NCI-H1048 (cell line): ENCODE data around the gene PTPN23.

Source experiments
- DNase-seq: peaks from one replicate; lab custom pipeline; 2025; lab: John Stamatoyannopoulos, UW

PTPN23 gene

DNA sequence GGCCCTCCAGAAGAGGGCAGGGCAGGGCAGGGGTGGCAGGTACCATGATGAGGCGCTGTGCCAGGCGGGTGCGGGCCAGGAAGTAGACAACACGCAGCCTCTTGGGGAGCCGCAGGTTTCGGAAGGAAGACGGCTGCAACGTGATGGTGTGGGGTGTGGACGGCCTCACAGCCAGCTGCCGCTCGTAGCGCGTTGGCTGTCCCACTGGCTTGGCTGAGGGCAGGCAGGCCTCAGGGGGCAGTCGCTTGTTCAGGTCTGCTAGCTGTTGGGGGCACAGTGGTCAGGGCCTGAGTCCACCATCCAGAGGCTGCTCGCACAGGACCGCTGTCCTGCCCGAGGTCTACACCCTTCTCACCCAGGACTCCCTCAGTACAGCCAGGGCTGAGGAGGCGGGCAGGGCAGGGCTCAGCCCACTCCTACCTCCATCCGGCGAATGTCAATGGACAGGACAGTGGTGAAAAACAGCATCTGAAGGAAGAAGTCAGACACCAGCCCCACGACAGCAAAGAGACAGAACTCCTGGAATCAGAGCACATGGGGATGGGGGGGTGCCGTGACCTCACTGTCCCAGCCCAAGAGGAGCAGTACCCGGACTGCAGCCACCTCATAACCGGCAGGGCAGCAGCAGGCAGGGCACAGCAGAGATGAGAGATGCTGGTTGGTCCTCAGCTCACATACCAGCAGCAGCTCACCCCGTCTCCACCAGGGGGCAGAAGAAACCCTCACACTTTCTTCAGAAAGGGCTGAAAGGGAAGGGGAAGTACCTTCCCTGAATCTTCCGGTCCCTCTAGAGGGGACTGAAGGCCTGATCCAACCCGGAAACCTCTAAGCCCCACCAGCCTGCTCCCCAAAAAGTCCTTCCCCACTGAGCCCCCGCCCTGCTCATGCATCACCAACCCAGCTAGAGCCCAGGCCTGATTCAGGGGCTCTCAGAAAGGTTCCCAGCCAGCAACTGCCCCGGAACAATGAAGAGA lies 40.0 kb downstream of the PTPN23 start:
- DNase-seq: peak; percentile 65

DNA sequence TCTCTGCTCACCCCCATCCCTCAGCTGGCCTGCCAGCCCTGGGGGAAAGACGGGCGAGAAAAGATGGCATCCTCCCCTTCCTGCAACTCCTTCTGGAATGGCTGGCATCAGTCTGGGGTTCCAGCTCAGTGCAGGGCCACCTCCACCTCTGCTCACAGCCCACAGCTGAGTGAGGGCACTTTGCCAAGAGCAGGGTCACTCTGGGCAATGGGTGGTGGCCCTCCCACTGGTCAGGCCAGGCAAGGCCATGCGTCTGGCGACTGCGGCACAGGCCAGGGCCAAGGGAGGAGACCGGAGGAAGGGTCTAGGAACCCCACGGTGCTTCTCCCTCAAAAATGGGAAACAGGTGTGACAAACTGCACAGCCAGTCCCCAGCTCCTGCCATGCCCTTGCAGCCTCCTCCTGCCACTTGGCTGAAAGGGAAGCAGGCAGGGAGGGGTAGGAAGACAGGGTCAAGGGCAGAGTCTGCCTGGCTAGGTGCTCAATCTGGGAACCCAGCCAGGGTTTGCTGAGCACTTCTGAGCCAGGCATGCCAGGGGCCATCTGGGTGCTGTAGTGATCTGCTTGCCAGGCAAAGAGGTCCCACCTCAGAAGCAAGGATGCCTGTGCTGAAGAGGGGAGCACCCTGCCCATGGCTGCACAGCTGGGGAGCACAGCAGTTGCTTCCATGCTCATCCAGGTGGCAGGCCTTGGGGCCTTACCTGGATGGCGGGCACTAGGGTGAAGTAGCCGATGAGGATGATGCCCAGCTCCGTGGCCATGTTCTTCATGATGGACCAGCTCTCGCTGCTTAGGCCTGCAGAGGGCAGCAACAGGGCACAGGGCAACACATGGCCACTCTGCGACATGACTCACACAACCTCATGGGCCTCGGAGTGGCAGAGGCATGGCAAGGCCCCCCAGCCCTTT lies 41.2 kb downstream of the PTPN23 start:
- DNase-seq: no peak

DNA sequence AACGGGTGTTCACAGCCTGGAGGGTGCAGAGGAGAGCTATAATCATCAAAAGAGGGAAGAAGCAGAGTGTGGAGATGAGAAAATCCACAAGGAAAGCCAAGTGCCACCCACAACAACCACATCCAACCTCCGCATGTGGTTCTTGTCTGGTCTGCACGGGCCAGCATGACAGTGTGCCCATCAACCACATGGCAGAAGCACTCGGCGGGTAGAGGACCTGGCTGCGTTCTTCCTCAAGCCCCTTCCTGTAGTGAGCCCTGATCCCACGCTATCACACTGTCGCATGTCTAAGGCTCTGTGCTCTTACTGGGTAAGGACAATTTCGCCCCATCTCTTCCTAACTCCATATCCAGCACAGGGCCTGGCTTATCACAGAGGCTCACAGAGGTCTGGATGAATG lies 41.9 kb downstream of the PTPN23 start:
- no peak for DNase-seq

DNA sequence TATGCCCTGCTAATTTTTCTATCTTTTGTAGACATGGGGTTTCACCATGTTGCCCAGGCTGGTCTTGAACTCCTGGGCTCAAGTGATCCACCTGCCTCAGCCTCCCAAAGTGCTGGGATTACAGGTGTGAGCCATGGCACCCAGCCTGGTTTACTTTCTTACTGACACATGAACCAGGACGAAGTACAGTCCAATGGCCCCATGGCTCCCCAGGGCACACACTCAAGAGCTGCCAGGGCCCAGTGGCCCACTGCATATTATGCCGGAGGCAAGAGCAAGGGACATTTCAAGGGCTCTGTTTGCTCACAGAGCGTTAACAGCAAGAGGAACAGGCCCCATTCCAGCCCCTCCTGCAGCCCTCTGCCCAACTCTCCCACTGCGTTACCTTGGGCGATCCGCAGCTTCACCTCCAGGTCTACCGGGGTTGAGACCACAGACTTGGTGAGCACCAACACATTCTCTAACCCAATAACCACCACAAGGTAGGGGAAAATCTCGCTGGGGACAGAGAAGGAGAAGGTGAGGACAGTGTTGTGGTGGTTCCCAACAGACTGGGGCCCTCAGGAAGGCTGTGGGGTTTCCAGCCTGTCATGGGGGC lies 42.8 kb downstream of the PTPN23 start:
- DNase-seq: no peak

DNA sequence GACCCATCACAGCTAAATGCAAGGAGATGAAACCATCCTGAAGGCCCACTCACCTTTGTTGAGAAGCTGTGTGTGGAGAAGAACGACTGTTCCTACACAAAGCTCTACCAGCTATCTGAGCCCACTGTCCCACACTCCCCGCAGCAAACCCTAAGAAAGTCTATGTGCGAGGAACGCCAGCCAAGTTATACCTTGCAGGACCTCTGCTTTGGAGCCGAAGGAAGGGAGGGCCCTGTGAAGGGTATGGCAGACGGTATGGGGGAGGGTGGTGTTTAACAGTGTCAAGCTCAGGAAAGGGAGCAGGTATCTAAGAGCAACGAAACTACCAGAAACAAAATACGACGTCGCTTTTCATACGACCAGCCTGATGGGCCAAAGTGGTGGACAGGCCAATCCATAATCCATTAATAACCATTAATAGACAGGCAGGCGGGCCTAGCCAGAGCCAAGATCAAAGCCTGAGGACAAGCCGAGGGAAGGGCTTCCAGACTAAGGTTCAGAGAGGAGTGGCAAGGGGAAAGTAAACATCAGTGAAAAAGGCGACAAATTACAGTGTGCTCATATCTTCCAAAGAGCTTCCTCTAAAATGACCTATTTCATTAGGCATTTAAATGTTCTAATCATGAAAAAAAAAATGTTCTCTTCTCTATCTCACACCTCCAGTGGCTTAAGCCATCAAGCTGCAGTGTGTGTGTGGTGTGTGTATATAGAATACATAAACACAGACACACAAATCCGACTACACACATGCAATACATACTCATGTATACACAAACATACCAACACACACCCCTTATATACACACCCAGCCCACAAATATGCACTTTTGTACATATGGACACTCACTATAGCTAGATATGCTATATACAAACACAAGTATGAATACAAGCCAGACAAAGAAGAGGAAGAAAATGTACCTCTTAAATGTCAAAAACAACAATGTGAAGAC lies 43.9 kb downstream of the PTPN23 start:
- DNase-seq: no peak

DNA sequence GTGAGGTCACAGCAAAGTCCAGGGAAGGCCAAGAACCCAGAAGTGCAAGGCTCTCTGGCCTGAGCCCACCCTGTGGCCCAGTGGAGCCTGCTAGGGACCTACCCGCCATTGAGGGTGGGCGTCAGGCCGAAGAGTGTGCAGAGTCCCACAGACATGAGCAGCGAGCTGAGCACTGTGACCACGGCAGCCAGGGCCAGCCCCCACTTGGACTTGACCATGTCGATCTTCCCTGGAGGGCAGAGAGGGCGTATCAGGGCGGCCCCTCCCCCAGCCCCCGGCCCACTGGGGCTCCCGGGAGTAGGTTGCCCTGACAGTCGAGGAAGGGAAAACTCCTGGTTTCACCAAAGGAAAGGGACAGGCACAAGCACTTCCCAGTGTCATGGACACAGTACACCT lies 44.6 kb downstream of the PTPN23 start:
- no peak for DNase-seq

DNA sequence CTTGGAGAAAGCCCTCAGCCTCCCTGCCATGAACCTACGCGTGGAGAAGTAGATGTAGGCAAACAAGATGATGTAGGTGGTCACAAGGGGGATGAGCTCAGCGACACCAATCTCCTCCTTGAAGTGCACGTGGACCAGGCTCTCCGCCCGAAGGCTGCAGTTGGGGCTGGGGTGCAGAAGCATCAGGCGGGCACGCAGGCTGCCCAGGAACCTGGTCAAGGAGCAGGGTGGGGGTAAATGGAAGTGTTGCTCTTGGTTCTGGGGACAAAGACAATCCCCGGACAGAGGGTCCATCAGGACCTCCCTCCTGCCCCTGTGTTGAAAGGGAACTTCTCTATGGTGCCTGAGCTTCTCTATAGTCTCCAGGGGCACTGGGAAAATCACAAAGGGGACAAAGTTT lies 45.1 kb downstream of the PTPN23 start:
- DNase-seq: no peak

DNA sequence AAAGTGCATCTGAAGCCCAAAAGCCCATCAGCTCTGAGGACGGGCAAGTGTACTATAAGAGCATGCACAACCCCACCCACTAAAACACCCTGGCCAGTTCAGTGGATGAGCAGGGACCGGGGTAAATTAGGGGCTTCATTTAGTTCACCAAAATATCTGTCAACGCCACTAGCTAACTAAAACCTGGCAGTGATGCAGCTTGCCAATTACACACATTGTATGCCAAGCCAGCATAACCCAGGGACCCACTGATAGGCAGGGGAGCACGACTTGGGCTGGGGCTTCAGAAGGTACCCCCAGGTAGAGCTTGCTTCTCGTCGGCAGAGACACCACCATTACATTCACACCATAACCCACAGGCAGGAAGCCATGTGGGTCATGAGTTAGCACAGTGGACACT lies 47.0 kb downstream of the PTPN23 start:
- no peak for DNase-seq

DNA sequence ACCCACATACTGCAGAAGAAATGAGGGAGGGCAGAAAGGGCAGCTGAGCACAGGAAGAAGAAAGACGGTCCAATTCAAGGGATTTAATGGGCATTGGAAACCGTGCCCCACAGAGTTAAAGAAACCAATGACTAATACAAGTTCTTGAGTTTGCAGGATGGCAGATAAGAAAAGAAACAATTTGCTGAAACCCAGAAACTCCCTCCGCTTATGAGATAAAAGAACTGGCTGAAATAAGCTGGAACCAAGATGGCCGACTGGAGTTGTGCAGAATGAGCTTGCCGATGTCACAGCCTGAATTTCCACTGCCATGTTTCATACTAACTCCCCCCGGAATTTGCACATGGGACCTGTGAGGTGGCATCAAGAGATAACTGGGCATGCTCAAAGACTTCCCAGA lies 47.8 kb downstream of the PTPN23 start:
- DNase-seq: no peak

DNA sequence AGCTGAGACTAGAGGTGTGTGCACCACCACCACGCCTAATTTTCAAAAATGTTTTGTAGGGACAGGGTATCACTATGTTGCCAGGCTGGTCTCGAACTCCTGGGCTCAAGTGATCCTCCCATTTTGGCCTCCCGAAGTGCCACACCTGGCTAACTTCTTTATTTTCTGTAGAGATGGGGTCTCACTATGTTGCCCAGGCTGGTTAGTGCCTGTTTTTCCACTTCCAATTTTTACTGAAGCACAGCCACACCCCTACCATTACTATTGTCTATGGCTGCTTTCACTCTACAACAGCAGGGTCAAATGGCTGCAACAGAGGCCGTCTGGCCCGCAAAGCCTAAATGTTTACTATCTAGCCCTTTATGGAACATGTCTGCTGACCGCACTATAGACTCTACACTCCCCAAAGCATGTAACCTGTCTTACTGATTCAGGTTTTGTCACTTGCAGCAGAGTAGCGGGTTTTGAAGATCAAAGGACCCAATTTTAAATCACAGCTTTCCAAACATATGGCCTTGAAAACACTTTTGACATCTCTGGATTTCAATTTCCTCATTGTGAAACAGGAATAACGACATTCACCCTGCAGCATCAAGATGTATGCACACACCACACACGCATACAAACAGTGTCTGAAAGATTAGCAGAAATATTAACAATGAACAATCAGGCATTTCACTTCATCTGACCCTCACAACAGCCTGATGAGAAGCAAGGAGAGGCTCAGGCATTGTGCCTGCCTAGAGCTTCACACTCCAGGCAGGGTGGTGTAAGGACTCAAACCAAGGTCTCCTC lies 48.9 kb downstream of the PTPN23 start:
- DNase-seq: no peak

DNA sequence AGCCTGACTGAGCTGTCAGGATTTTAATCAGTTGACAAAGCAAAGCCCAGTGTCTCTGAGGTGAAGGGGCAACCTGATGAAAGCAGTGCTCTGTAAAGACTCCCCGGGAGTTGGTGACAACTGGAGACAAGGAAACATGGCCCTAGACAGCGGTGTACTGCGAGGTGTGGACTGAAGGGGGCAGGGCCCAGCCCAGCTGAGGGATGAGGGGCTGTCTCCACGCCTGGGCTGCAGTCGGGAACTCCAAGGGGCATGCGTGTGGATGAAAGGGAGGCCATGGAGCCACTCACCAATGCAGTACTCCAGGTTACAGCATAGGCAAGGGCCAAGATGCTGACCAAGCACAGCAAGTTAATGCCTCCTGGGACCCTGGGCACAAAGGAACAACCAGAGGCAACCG lies 49.8 kb downstream of the PTPN23 start:
- DNase-seq: no peak

DNA sequence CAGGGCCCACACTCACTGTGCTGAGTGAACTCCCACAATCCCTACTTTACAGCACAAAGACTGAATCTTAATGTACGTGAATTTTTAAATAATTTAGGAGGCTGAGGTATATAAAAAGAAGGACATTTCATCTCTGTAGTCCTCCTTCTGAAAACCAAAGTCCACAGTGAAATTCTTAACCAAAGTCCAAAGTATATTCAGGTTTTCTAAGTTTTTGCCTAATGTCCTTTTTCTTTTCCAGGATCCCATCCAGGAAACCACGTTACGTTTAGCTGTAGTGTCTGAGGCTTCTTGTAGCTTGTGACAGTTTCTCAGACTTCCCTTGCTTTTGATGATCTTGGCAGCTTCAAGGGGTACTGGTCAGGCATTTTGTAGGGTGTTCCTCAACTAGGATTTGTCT lies 50.4 kb downstream of the PTPN23 start:
- DNase-seq: no peak

DNA sequence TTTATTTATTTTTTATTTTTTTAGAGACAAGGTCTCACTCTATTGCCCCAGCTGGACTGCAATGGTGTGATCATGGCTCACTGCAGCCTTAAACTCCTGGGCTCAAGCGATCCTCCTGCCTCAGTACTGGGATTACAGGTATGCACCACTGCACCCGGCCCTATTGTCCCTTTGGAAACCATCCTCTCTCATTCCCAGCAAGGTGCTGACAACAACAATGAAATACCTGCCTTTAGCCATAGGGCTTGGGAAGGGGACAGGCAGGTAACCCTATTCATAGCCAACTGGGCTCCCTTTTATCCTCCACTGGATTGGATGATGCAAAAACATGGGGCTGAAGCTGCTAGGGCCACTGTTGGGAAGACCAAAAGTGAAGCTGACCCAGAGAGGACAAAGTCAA lies 51.9 kb downstream of the PTPN23 start:
- no peak for DNase-seq

DNA sequence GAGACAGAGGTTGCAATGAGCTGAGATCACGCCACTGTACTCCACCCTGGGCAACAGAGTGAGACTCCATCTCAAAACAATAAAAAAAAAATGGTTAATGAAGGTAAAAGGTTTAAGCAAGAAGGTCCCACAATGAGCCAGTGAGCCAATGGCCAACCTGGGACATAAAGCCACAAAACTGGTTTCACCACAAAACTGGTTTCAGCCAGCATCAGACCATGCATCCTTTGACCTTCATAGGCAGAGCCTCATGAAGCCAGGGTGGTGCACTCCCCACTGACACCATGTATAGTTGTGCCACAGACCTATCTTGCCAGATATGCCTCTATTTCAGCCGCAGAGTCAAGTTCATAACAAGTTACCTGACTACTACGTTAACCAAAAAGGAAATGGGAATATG lies 53.0 kb downstream of the PTPN23 start:
- no peak for DNase-seq

DNA sequence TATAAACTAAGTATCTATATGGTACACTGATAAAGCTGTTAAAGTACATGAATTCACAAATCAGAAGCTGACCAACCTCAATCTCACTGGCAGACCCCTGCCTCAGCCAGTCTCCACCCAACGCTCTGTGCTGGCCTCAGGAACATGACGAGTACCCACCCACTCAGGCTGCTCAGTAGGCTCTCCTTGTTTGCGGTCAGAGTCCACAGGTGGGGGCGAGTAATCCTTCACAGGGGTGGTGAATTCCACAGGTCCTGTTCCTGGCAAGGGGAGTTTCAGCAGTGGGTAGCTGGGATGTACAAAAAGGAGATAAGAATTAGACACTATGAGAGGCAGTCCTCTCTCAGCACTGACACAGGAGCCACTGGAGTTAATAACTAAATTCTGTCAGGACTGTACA lies 54.0 kb downstream of the PTPN23 start:
- DNase-seq: no peak

DNA sequence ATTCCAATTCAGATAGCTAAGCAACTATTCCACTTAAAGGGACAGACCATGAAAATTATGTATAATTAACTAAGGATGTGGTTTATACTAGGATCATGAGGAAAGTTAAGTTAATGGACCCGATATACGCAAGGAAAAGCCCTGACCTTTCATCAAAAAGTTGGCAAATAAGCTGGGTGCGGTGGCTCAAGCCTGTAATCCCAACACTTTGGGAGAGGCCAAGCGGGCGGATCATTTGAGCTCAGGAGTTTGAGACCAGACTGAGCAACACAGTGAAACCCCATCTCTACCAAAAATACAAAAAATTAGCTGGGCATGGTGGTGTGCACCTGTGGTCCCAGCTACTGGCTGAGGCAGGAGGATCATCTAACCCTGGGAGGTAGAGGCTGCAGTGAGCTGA lies 55.4 kb downstream of the PTPN23 start:
- DNase-seq: no peak

DNA sequence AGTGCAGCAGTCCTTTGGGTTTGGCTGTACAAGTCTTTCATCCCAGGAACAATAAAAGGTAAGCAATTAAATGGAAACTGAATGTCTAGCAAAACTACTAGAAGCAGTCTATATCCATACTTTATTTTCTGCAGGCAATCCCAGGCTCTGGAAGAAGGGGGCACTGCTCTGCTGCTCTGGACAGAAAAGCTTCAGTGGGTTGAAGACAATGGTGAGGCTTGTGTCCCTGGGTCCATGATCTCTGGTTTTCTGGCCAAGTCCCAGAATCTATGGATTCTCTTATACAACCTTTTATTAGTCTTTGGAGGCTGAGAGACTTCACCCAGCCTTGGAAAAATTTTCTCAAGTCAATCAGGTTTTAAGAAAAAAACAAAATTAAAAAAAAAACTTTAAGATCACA lies 59.3 kb downstream of the PTPN23 start:
- DNase-seq: no peak

DNA sequence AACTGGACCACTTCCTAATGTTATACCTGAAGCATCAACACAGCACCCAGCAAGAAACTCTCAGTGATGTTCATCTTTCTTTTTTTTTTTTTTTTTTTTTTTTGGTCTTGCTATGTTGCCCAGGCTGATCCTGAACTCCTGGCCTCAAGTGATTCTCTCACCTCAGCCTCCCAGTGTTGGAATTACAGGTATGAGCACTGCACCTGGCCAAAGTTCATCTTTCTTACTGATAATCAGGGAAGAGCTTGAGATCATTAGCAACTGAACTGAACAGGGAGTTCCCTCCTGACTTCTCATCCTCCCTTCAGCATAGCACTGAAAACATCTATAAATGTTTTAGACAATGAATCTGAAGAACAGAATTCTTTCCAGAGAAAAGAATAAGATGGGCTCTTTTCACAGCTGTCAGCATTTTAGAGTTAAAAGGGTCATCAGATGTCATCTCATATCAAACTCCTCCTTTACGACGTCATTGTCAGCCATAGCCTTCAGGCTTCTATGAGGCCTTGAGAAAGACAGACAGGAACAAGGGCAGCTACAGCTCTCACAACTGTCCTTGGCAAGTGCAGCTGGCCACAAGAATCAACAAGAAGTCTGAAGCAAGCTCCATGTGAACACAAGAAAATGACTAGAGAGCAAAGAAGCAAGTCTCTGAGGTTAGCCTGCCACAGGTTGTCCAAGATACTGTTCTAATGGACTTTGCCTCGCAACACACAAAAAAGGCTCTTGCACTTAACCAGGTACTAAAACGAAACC lies 61.2 kb downstream of the PTPN23 start:
- DNase-seq: no peak

DNA sequence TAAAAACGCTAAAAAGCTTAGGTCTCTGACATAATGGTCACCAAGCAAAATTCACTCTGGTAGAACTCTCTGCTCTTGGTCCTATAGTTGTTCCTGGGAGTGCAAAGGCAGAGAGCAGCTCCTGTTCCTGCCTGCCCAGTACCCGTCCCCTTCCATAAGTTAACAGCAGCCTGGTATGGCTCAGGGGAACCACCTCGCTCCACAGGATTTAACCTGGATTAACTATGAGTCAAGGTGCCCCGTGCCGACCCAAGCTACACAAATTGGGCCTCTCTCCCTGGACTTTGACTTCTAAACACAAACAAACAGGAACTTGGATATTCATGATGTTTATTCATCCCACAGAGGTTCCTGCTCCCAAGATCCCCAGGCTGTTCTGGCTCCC lies 62.8 kb downstream of the PTPN23 start:
- DNase-seq: no peak

DNA sequence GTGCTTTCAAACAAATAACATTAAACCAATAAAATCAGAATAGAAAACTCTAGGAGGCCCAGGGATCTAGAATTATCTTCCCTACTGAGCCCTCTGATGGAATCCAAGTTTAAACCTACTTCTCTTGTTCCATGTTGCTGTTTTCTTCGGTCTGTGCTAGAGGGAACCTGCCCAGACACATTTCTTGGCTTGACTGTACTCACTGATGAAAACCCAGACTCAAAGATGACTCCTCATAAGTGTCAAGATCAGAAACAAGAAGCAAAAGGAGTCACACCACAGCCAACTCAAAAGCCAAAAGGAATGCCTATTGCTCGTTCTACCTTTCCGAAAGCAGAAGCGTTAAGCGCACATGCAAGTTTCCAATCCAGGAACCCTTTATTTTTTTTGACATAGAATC lies 63.3 kb downstream of the PTPN23 start:
- DNase-seq: no peak
